ENCODE data around the gene MYO10. TPM values are rescaled to one million over a fixed set of nuclear protein-coding genes. Genes with fewer than 3 reads are reported as not detected.

The MYO10 gene
- total RNA-seq, 4 donors from 2014 or later: 3.4 to 28.7 (median 13.4) TPM

DNA sequence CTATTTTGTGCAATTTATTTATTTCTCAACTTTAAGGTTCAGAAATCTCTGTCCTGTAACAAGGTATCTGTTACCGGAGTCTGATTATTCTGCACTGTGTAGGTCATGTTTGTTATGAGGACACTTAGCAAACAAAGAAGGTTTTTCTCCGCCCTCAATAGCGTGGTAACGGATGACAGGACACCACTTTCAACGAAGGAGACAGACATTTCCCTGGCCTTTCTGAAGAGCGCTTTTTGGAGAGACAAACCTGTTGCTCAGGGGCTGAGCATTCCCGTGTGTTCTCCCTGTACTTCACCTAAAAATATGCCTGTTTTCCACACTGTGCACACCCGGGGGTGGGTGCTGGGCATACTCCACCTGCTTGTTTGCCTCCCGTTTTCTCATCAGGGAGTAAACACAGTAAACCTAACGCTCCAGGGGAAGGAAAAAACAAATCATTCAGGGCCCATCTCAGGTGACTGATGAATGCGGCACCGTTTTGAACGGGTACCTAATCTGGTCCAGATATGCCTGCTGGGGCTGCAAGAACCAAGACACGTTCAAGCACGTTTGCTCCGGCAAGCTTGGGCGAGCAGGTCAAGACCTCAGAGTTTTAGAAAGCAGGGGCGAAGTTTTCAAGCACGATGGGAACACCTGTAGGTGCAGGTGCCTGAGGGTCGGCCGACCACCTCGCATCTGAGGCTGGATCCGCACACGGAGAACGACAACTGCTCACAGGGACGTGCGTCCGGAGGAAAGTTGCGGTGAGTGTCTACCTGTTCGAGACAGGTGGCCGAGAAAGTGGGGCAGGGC, 320.1 kb downstream of the MYO10 start:
- H3K9me3 ChIP-seq: no peaks in the 10 kb centered on the region
- H3K36me3 ChIP-seq: no peaks in the 10 kb centered on the region
- no peak for DNase-seq
- no peaks in the 10 kb centered on the region for H3K27me3 ChIP-seq
- ATAC-seq: peak in 1 of 2 donors; percentile 8
- in situ Hi-C loops (cut with MboI; ENCODE audit: low sequenced_read_pairs in 4 of 4): no loop called here
- intact Hi-C loops (cut with DNase I; ENCODE audit: low total_unique reads): no loop called here
- peak overlapping the region; percentile 52 to 76 (median 68) for H3K4me3 ChIP-seq
- TF ChIP-seq, protein P1, sequence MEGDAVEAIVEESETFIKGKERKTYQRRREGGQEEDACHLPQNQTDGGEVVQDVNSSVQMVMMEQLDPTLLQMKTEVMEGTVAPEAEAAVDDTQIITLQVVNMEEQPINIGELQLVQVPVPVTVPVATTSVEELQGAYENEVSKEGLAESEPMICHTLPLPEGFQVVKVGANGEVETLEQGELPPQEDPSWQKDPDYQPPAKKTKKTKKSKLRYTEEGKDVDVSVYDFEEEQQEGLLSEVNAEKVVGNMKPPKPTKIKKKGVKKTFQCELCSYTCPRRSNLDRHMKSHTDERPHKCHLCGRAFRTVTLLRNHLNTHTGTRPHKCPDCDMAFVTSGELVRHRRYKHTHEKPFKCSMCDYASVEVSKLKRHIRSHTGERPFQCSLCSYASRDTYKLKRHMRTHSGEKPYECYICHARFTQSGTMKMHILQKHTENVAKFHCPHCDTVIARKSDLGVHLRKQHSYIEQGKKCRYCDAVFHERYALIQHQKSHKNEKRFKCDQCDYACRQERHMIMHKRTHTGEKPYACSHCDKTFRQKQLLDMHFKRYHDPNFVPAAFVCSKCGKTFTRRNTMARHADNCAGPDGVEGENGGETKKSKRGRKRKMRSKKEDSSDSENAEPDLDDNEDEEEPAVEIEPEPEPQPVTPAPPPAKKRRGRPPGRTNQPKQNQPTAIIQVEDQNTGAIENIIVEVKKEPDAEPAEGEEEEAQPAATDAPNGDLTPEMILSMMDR (IDR thresholded peaks at IDR 0.05 in 4 of 5, conservative IDR thresholded peaks at IDR 0.05 in 1 of 5): no peak
- no peak for TF ChIP-seq POLR2A (IDR thresholded peaks at IDR 0.05)
- peaks cover 0 to 10% of the 10 kb centered on the region in 2 donors for H3K4me1 ChIP-seq
- H3K27ac ChIP-seq: no peak overlapping the region

DNA sequence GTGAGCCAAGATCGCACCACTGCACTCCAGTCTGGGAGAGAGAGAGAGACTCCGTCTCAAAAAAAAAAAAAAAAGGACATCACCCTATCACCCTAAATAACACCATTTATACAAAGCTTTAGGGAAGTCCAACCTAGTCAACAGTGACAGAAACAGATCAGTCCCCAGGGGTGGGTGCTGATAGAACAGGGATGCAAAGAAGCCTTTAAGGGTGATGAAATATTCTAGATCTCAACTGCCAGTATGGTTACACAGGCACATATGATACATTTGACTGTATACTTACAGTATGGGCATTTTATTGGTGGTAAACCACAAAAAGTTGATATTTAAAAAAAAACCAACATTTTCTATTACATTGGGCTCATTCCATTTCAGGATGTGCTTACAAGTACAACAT, 324.1 kb downstream of the MYO10 start:
- Histone ChIP-seq H3K27ac (no peak overlapping the region), H3K4me1 (peaks cover 0 to 6% of the 10 kb centered on the region in 2 donors), H3K4me3 (no peak overlapping the region), H3K36me3 (no peaks in the 10 kb centered on the region), H3K27me3 (no peaks in the 10 kb centered on the region), H3K9me3 (no peaks in the 10 kb centered on the region)
- intact Hi-C loops (cut with DNase I; ENCODE audit: low total_unique reads) (no loop called here), in situ Hi-C loops (cut with MboI; ENCODE audit: low sequenced_read_pairs in 4 of 4) (no loop called here)
- TF ChIP-seq POLR2A (IDR thresholded peaks at IDR 0.05): no peak
- TF ChIP-seq, protein P1 (IDR thresholded peaks at IDR 0.05 in 4 of 5, conservative IDR thresholded peaks at IDR 0.05 in 1 of 5): no peak
- ATAC-seq (no peak), DNase-seq (no peak)
